ENCODE data around the gene PLB1.

- no peak for TF ChIP-seq CTCF (IDR thresholded peaks at IDR 0.05; ENCODE audit: low read length)
- no peak for TF ChIP-seq EZH2 (IDR thresholded peaks at IDR 0.05; ENCODE audit: borderline replicate concordance, low read length)
Observed at GRCh38 chr2:28595323-28595722, 99.5 kb downstream of the PLB1 start.

All from OCI-LY1 (cell line).